Panc1 (cell line): Measurements from ENCODE around the gene FIZ1. TPM values are rescaled to one million over a fixed set of nuclear protein-coding genes. Genes with fewer than 3 reads are reported as not detected.

Source experiments
- ATAC-seq: fragments of 200-7000 bp; cut with Tn5 transposase; 2 replicates; pipeline ENCODE4 v1.9.1; 2020; ENCODE audit warnings: mild to moderate bottlenecking, moderate library complexity
- BruUV-seq: library from RNA; stranded (reverse); fragments of 400-500 nt; replicated peaks from 2 replicates; lab custom pipeline; 2021; lab: Mats Ljungman, UMichigan
- CTCF ChIA-PET: fragments of 300-600 bp; sonication (Branson Sonifier 250); formaldehyde crosslinking; loops from one replicate; lab custom pipeline; 2022; ENCODE audit warnings: antibody characterized with exemption; lab: Charles Lee
- POLR2A ChIA-PET: fragments of 300-600 bp; sonication (Branson Sonifier 250); formaldehyde crosslinking; loops from one replicate; lab custom pipeline; 2022; ENCODE audit warnings: antibody characterized with exemption; lab: Charles Lee
- DNase-seq: peaks from one replicate; pipeline ENCODE4 v3.0.0-alpha.2; 2010; ENCODE audit warnings: low read depth, low spot score
- H3K27ac ChIP-seq: 2 replicates; pipeline ENCODE4 v1.5.1; 2011; ENCODE audit warnings: mild to moderate bottlenecking, low read length, inconsistent platforms
- H3K27me3 ChIP-seq: fragments of 200-500 bp; sonication (Bioruptor generic); 2 replicates; pipeline ENCODE4 v1.6.0; 2014; ENCODE audit warnings: low read length, inconsistent platforms; ENCODE audit not compliant: control insufficient read depth, insufficient read depth
- H3K36me3 ChIP-seq: fragments of 200-500 bp; sonication (Bioruptor generic); 2 replicates; pipeline ENCODE4 v1.5.1; 2014; ENCODE audit warnings: inconsistent platforms, mild to moderate bottlenecking, low read length, moderate library complexity; ENCODE audit not compliant: control insufficient read depth, insufficient read depth
- H3K4me1 ChIP-seq: 2 replicates; pipeline ENCODE4 v1.5.1; 2011; ENCODE audit warnings: inconsistent platforms, mild to moderate bottlenecking, low read length, moderate library complexity; ENCODE audit not compliant: control insufficient read depth, insufficient read depth
- H3K4me3 ChIP-seq, 2 experiments: 2 replicates each; pipeline ENCODE4 v1.5.1; 2011 to 2012; ENCODE audit warnings: low read depth in 2 of 2, low read length in 2 of 2, mild to moderate bottlenecking in 2 of 2, inconsistent platforms in 1 of 2, moderate library complexity in 1 of 2
- H3K9me3 ChIP-seq: fragments of 200-500 bp; sonication (Bioruptor generic); 2 replicates; pipeline ENCODE4 v1.5.1; 2014; ENCODE audit warnings: low read depth, mild to moderate bottlenecking, inconsistent platforms, low read length, moderate library complexity; ENCODE audit not compliant: control insufficient read depth, insufficient read depth
- CTCF ChIP-seq: fragments of 450-650 bp; IDR thresholded peaks from 2 replicates; pipeline ENCODE4 v1.5.1; 2017; ENCODE audit warnings: mild to moderate bottlenecking
- POLR2AphosphoS5 ChIP-seq: IDR thresholded peaks from 2 replicates; pipeline ENCODE4 v1.6.1; 2012; ENCODE audit warnings: mild to moderate bottlenecking, low read depth, low read length, moderate library complexity
- REST ChIP-seq, 2 experiments: IDR thresholded peaks; 2 replicates each; pipeline ENCODE4 v1.6.1; 2011 to 2012; ENCODE audit warnings: low read depth in 2 of 2, control low read depth in 1 of 2, low read length in 1 of 2, mild to moderate bottlenecking in 1 of 2, moderate library complexity in 1 of 2; ENCODE audit not compliant: insufficient read depth in 1 of 2
- SIN3A ChIP-seq: IDR thresholded peaks from 2 replicates; pipeline ENCODE4 v1.6.1; 2012; ENCODE audit warnings: low read depth, mild to moderate bottlenecking, low read length, moderate library complexity, borderline replicate concordance; ENCODE audit not compliant: insufficient read depth
- TCF7L2 ChIP-seq: IDR thresholded peaks from 2 replicates; pipeline ENCODE4 v1.6.1; 2011; ENCODE audit warnings: mild to moderate bottlenecking, low read depth, low read length, inconsistent platforms
- in situ Hi-C: cut with HindIII; loops from 2 replicates; pipeline ENCODE4 v1.10.0; 2016; ENCODE audit warnings: low sequenced_read_pairs, low pct_unique_long_range_greater_than_20kb
- intact Hi-C: fragments of 100-400 bp; cut with micrococcal nuclease; formaldehyde crosslinking; loops from one replicate; pipeline ENCODE4 v1.10.0; 2022; ENCODE audit not compliant: unreplicated experiment
- total RNA-seq: library from RNA; stranded (reverse); gene quantifications from one replicate; pipeline ENCODE4 v1.2.1, GENCODE V29; 2021; ENCODE audit not compliant: unreplicated experiment

Gene FIZ1
- total RNA-seq, 1 experiment from 2014 or later, result 28.5 TPM

- peaks cover 3% of the 10 kb centered on the region; the same call in 1 of the 2 replicates for H3K36me3 ChIP-seq
- TF ChIP-seq SIN3A, result no peak
- TF ChIP-seq POLR2AphosphoS5, result no peak
- TF ChIP-seq CTCF, result no peak
- in situ Hi-C loops (no loop called here), intact Hi-C loops (no loop called here)
- ATAC-seq, result no peak
- no TSS peak for BruUV-seq
- H3K27ac ChIP-seq, result peak overlapping the region; percentile 95
- H3K4me1 ChIP-seq, result peaks cover 21% of the 10 kb centered on the region
- ChIA-PET POLR2A (no interaction called here), CTCF (interaction anchor here (0.7 kb wide), 1 partner anchor 12 kb away, joined by 11 read pairs; no protein-coding TSS in a partner anchor)
- H3K9me3 ChIP-seq, result no peaks in the 10 kb centered on the region
- H3K4me3 ChIP-seq, result peak overlapping the region; percentile 90 to 98
- no peaks in the 10 kb centered on the region for H3K27me3 ChIP-seq
- DNase-seq, result no peak
Measured at GRCh38 chr19:55635334-55635717, 36.0 kb upstream of the FIZ1 start.

GRCh38 chr19:55633861-55634260 lies 34.5 kb upstream of the FIZ1 start:
- peaks cover 3% of the 10 kb centered on the region; the same call in 1 of the 2 replicates for H3K36me3 ChIP-seq
- peak overlapping the region; percentile 95; the same call in 1 of the 2 replicates for H3K27ac ChIP-seq
- ChIA-PET CTCF (interaction anchor here (0.6 kb wide), 1 partner anchor 47 kb away, joined by 3 read pairs; no protein-coding TSS in a partner anchor), POLR2A (interaction anchor here (0.6 kb wide), 2 partner anchors 10 kb away, joined by 6 to 8 read pairs; partner anchors contain the start of gene ZNF784)
- intact Hi-C loops (no loop called here), in situ Hi-C loops (no loop called here)
- H3K4me1 ChIP-seq, result peaks cover 16% of the 10 kb centered on the region
- DNase-seq (no peak), ATAC-seq (no peak)
- no peak overlapping the region; a peak in 1 of 4 replicates for H3K4me3 ChIP-seq
- no peak for TF ChIP-seq REST (IDR thresholded peaks at IDR 0.05; ENCODE audit: insufficient read depth in 1 of 2, low read depth in 2 of 2, low read length in 1 of 2)
- no peak for TF ChIP-seq SIN3A
- TF ChIP-seq CTCF, result no peak
- TF ChIP-seq POLR2AphosphoS5, result no peak
- TF ChIP-seq TCF7L2, result no peak
- H3K27me3 ChIP-seq, result no peaks in the 10 kb centered on the region
- no peaks in the 10 kb centered on the region for H3K9me3 ChIP-seq
- BruUV-seq, result no TSS peak
